GM18499 (cell line): Measurements from ENCODE around the gene MARVELD1.

Source experiments
- ATAC-seq: cut with Tn5 transposase; IDR thresholded peaks from one replicate; pipeline ENCODE4 v1.9.1; 2021; ENCODE audit warnings: moderate number of reproducible peaks; ENCODE audit not compliant: insufficient read depth, unreplicated experiment

Gene MARVELD1

GRCh38 chr10:97747573-97747972, 34.0 kb downstream of the MARVELD1 start:
- ATAC-seq: no peak

GRCh38 chr10:97748116-97748515, 34.6 kb downstream of the MARVELD1 start:
- no peak for ATAC-seq

- ATAC-seq: no peak
Observed at GRCh38 chr10:97752956-97753355, 39.4 kb downstream of the MARVELD1 start.

GRCh38 chr10:97754726-97755125, 41.2 kb downstream of the MARVELD1 start:
- no peak for ATAC-seq

GRCh38 chr10:97755718-97756117, 42.2 kb downstream of the MARVELD1 start:
- ATAC-seq: no peak

DNA sequence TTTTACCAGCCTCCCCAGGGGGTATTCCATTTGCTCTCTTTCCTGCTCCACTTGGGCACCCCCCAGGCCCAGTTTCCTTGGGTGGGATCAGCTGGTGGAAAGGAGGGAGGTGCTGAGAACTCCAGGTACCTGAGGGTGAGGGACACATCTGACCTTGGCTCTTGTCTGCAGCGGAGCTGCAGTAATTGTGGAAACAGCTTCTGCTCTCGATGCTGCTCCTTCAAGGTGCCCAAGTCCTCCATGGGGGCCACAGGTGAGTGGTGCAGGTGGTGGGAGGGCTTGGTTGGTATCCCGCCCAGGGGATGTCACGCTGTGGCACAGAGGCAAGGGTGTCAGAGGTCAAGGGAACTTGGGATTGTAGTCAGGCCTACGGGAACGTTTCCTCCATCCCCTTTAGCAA, 43.9 kb downstream of the MARVELD1 start:
- no peak for ATAC-seq

GRCh38 chr10:97759158-97759887, 45.8 kb downstream of the MARVELD1 start:
- no peak for ATAC-seq

- ATAC-seq: no peak
Observed at GRCh38 chr10:97759946-97760345, 46.4 kb downstream of the MARVELD1 start.

DNA sequence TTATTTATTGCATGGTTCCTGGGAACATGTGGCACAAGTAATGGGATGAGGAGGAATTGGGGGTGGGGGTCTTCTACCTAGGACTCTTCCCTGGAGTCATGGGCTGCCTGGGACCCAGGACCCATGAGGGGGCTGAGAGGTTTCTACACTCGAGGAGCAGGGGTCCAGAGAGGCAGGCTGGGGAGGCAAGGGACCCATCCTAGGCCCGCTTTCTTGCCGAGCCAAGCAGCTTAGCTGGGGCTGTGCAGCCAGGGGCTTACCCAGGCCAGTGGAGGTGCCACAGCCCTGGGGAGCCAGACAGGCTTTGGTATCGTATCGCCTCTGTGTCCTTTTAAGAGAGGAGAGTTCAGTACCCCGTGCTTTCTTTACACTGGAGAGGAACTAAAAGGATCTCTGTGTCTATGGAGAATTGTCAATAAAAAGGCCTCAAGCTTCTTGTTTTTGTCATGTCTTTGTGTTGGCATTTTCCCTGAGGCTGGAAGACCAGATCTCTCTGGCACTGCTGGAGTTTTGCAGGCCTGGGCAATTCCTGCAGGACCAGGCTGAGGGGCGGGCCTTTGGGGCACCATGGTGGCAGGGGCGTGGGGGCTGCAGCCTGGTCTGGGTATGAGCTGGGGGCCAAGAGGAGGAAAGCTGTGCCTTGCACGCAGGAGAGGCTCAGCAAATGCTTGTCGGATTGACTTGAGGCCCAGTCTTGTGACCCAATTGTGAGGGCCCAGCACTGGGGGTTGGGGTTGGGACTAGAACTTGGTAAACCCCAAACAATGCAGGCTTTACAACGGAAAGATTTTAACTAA, 47.1 kb downstream of the MARVELD1 start:
- no peak for ATAC-seq

GRCh38 chr10:97761331-97761865, 47.9 kb downstream of the MARVELD1 start:
- ATAC-seq: no peak

GRCh38 chr10:97762056-97762455, 48.5 kb downstream of the MARVELD1 start:
- no peak for ATAC-seq

GRCh38 chr10:97762816-97763215, 49.3 kb downstream of the MARVELD1 start:
- no peak for ATAC-seq

DNA sequence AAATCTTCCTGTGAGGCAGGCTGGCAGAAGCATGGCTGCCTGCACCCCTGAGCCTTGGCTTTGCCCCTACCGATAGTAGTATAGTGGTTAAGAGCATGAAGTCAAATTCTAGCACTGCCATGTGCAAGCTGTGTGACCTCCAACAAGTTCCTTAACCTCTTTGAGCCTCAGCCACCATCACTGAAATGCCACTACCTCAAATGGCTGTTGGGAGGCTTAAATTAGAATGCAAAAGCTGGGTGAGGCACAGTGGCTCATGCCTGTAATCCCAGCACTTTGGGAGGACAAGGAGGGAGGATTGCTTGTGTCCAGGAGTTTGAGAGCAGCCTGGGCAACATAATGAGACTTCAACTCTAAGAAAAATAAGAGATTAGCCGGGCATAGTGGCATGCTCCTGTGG, 49.9 kb downstream of the MARVELD1 start:
- no peak for ATAC-seq

GRCh38 chr10:97763947-97764346, 50.4 kb downstream of the MARVELD1 start:
- ATAC-seq: no peak

DNA sequence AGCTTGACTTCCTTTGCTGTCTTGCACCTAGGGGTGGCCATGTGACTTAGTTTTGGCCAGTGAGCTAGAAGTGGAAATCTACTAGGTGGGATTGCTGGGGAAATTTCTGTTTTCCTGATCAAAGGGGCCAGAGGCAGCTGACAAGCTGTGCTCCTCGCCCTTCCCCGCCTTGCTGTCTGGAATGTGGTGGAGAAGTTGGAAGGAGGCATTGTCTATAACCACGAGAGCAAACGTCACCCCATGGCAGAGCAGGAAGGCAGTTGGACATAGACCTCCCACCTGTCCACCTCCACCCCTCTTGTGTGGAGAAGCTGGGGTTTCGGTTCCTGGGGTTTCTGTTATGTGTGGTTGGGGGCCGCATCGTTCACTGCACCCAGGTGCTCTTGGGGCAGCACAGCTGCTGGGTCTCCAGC, 51.0 kb downstream of the MARVELD1 start:
- no peak for ATAC-seq

DNA sequence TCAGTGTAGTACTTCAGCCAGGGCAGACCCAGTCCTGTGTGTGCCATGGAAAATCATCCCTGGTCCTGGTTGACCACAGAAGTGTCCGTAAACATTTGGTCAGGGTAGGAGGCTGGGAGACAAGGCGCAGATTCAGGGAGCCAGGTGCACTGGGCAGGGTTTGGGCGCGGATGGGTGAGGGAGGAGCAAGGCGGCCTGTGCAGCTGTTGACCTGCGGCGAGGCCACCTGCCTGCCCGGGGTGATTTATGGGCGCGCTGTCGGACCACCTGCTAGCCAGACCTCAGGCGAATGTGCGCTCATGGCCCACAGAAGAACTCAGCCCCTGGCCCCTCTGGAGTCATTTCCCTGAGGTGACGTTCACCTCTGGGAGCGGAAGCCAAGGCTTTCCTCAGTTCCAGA, 51.7 kb downstream of the MARVELD1 start:
- ATAC-seq: no peak

GRCh38 chr10:97766106-97766810, 52.7 kb downstream of the MARVELD1 start:
- no peak for ATAC-seq

DNA sequence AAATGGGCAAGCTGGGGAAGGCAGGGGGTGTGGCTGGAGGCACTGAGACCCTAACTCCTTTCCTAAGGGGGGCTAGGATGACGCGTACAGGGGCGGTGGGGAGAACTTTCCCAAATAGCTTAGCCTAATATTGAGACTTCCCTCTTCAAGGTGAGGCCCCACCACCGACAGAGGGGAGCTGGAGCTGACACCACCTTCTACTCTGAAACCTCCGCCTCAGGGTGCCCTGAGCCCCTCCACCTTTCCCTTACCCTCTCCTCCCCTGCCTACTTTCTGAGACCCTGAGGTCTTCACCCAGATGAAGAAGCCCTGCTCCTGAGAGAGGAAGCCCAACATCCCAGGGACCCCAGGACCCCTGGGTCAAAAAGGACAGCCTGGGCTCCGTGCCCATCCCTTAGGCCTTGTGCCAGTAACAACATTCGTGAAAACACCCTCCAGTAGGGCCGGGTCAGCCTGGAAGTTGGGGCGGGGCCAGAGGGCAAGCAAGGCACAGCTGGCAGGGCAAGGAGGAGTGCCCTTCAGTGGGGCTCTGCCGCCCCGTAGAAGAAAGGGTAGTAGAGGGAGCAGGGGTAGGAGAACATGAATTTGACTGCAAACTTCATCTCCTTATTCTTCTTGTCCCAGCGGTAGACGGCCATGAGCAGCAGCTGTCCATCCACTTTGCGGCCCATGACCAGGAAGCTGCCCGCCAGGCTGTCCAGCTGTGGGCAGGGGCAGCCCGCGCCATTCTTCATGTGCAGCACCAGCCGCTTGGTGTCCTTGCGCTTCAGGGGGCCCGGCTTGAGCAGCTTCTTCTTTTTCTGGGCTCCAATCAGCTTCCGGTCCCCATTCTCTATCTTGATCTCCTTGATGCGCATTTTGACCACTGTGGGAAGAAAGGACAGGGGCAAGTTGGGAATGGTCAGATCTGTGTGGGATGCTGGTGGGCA, 53.7 kb downstream of the MARVELD1 start:
- no peak for ATAC-seq
